ENCODE results near the gene CDCA7L.
"Not testable (repeated sequence)": the region's sequence is repeated elsewhere in the genome, so short reads cannot be mapped to it uniquely, and the experiment has no call there.

The CDCA7L gene

DNA sequence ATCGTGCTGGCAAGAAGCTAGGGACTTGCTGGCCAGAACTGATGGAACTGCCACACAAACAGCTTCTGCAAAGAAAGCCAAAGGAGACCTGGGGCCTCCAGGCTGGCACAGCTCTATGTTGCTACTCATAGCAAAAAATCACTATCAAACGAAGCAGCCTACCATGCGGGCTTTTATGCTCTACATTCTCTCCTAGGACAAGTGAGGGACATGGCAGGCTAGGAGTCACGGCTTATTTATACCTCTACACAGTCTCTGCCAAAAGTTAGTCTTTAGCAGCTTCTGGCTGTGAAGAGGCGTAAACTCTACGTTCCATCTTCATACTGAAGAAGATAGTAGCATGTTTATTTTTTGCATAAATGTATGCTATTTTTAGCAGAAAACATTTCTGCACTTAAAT is 35.4 kb downstream of the CDCA7L start:
- DNase-seq = no peak

DNA sequence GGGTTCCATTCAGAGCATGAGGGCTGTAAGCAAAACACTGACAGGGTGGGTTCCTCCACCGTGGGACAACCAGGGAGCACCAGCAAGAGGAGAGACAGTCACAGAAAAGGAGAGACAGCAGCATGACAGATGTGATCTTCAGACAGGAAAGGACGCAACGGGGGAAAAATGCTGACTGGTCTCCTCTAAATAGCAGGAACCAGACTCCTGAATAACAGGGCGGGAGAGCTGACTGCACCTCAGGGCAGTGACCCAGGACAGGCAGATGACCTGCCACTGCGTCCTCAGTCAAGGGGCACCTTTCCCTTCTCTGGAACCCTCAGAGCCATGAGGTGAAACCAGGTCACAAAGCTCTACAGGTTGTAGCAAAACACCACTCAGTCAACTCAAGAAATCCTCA is 37.0 kb downstream of the CDCA7L start:
- DNase-seq = no peak

DNA sequence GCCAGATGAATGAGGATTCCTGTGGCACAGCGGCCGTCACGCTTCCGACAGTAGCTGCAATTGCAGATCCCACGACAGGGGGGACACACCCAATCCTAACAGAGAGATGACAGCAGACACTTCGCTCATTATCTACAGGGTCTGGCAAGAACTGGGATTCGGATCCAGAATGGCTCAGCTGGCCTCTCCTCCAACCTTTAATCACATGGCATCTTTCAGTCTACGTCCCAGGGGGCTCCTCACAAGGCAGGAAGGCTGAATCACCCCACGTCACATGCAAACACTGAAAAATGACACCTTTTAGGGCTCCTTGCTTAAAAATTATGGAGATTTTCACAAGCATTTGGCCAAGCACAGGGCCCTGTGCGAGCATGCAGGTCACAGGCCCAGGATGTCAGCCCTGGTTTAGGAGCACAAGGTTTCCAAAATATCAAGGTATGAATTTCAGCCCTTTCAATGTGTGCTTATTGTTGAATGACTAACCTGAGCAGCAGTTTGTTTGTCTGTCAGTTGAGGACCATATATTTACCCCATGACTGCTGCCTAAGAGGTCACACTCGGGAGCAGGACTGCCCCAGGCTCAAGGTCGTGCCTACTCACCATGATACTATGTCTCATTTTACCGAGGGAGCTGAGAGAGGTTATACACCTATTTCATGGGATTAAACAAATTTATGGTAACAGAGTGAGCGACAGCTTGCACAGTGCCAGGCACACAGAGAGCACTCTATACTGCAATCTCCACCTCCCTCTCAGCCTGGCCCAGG is 42.5 kb downstream of the CDCA7L start:
- peak; percentile 50 for DNase-seq

DNA sequence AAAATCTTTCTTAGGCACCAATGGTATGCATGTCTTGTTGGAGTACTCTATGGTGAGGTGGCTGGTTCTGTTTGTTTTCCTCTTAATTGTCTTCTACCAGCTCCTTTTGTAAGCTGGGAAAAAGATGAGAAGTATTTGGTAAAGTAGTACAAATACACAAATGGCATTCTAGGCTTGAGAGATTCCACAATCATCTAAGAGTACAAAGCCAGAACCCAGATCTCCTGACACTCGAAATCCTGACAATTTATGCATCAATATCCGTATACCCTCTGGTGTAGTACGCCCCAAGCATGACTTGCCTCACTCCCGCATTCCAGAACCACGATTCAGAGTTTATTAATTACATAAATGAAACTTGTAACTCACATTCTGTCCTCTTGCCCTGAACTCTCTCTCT is 43.5 kb downstream of the CDCA7L start:
- peak; percentile 73 for DNase-seq

DNA sequence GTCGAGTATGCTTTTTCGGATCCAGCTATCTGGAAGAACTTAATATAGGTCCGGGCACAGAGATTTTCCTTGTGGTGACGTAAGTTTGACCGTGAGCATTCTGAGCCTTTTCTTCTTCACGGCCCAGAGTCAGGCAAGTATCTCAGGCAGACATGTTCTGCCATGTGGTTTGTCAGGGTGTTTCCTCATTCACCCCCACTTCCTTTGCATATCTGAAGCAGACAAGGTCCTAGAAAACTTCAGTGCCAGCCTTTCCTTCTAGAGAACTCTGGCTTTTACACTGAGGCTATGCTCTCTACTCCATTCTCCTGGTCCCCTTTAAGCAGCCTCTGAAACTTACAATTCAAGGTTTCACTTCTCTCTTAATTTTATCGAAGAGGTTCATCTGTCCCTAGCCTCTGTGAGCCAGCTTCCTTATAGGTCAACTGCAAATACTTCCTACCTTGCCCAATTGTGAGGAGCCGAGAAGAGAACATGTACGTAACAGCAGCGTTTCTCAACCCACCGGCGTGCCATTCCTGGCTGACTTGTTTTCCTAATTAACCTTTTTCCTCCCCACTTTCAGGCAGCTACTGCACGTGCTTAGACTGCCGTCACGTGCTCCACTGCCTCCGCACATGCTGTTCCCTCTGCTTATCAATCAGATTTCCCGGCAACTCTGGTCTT is 47.3 kb downstream of the CDCA7L start:
- no peak for DNase-seq

DNA sequence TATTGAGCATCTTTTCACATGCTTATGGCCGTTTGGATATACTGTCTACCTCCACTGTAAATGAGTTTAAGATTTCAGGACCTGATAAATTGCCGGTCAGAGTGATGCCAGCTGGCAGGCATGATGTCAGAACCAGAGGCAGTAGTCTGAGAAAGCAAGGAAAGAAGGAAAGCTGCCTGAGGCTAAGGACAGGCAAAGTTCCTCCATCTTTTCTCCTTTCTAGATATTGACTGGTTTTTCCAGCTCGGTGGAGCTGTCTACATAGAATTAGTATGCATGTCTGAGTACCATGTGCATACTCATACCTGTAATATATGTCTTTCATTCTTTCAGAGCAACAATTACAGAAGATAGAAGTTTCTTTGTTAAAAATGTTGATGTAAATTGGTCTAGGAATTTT is 52.3 kb downstream of the CDCA7L start:
- DNase-seq = no peak

DNA sequence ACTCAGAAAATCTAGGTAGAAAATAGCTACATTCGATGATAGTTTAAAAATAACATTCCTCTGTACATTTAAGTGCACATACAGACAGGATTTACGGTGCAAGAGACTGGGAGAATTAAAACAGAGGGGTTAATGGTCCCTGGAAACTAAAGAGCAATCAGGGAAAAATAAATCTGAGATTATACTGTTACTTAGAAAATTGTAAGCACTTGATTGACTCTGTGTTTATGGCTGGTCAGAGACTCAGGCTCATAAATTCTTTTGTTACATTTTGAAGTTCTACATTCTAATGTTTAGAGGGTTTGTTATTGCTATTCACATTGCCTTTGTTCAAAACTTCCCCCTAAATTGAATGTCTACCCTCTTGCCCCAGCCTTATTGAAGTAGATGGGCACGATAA is 54.4 kb downstream of the CDCA7L start:
- no peak for DNase-seq

DNA sequence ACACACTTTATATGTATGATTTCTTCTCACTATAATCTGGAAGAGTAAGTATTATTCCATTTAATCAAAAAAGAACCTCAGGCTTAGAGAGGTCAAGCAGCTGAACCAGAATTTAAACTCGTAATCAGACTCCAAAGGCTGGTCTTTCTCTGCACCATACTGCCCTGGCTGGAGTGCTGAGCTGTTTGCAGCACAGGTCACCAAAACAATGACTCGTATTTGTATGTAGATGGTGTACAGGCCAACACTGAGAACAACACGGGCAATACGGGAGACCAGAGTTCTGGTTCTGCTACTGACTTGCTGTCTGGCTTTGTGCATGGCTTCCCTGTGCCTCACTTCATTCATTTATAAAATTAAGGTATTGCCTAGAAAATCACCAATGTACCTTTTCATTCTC is 57.9 kb downstream of the CDCA7L start:
- DNase-seq = no peak

DNA sequence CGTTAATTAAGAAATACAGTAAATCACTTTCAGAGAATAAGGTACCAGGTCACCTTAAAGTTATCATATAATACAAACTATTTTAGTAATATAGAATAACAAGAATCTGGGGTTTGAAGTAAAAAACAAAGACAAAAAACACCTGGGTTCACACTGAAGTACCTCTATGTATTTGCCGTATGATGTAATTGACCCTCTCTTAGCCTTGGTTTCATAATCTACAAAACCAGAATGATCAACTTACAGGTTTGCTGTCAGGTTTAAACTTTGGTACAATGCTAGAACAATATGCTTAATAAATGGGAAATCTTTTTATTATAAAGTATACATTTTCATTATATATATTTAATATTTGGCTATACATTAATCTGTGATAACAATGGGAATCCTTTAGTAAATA is 58.3 kb downstream of the CDCA7L start:
- DNase-seq = no peak

DNA sequence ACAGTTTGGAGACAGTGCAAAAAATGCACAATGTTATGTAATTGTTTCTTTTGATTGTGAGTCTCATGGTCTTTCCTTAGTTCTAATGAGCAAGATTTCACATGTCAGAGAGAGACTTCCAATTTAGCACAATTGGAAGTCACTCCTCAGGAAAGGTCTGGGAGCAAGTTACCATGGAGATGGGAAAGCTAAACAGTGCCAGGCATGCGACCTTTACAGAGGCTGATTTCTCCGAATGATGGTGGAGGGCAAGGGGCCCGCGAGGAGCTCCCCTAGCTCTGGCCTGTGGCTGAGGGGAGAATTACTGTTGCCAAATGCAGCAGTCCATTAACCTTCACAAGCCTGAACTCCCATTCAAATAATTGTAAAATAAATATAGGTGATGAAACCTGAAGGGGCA is 59.3 kb downstream of the CDCA7L start:
- DNase-seq = no peak

DNA sequence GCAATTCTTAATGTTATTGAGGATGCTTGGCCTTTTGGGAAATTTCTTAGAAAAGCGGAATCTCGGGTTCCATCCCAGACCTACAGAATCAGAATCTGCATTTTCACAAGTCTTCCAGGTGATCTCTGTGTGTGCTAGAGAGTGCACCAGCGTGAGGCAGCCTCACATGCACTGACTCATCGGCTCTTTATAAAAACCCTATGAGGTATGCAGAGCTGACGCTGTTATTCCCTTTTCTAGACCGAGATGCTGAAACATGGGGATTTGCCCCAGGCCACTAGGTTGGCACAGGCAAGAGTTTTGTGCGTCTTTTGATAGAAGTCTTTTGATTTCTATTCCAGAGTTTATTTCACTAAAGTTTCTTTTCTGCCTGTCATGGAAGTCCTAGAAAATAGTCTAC is 61.2 kb downstream of the CDCA7L start:
- DNase-seq = no peak

DNA sequence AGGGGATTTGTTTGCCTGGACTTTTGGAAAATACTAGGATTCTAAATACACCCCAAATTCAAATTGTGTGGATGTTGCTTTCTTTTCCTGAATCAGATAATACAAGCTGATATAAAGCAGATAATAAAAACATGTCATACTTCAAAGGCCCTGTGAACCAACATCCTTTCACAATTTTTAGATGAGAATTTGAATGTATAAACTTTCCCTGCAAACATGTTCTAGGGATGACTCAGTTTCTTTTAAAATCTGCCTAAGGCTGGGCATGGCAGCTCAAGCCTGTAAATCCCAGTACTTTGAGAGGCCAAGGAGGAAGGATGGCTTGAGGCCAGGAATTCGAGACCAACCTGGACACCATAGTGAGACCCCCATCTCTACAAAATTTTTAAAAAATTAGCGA is 62.2 kb downstream of the CDCA7L start:
- not testable (repeated sequence) for DNase-seq

DNA sequence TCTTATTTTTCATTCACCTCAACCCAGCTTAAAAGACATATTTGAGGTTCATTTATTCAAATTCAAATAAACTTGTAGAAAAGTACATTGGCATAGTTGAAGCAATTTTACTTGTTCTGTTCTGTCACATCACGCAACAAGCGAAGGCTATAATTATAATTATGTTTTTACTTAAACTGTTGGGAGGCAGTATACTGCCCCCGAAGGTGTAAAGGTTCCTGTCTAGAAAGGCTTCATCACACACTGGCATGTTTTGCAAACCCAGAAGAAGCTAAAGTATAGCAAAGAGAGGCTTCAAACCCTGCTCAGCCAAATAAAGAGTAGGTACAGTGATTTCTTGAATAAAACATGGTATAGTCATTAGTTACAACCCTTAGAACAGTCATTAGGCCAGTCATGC is 62.6 kb downstream of the CDCA7L start:
- no peak for DNase-seq

DNA sequence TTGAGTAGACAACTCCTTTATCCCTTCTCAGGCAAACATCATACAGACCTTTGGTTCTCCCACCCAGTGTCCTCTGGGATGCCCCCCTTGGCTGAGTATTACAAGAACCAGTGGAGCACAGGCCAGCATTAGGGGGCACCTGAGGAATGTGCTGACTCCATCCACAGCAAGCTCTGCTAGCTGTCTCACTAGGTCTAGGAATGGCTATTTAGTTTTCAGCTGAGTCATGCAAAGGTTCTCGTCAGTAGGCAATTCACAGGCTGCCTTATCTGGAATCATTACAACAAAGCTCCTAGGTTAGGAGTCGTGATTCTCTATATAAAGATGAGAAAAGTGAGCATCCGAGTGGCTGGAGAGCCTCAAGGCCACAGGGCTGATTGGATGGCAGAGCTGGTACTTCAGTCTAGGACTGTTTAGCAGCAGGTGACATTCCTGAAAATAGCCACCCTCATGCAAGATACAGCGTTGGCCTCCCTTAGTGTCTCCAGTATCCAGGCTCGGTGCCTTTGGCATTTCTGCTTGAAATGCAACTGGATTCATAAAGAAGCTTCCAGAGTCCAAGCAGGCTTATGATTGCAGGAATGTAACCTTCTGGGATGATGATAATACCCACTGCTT is 75.8 kb downstream of the CDCA7L start:
- peak; percentile 13 for DNase-seq

DNA sequence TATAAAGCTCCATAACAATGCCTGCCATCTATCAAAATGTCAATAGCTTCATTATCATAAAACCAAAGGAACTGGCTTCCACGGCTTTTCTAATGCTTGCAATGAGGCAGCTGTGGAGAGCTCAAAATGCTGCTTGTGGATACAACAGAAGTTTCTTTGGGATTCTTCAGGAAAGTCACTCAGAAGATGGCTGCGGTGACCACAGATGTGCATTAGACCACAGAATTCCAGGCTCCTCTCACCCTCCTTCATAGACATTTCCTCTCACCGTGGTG is 77.2 kb downstream of the CDCA7L start:
- no peak for DNase-seq

DNA sequence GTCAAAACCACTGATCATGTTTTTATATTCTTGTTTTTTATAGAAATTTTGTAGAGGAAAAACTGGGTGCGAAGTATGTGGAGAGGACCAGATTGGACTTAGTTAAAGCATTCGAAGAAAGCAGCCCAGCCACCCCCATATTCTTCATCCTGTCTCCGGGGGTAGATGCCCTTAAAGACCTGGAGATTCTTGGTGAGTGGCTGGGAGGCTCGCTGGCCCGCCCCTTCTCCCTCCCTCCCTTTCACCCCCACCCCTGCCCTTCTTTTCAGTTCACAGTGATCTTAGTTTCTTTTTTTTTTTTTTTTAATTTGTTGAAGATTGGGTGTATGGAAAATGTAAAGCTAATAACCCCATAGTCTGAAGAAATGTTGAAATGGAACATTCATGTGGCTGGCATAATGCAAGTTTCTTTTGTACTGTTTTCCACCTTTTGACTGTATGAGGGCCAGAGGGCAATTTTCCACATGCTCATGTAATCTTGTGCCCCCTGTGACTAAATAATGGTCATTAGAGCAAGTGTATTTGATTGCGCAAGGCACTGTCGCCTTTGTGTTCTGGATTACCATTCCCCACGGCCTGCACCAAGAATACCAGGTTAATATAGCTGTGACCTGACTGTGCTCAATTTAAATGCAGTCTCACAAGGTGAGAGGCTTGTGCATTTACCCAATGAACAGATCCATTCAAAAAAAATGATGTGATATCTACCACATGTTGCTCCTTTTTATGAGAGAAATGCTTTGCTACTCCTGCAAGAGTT is 77.7 kb downstream of the CDCA7L start:
- no peak for DNase-seq

DNA sequence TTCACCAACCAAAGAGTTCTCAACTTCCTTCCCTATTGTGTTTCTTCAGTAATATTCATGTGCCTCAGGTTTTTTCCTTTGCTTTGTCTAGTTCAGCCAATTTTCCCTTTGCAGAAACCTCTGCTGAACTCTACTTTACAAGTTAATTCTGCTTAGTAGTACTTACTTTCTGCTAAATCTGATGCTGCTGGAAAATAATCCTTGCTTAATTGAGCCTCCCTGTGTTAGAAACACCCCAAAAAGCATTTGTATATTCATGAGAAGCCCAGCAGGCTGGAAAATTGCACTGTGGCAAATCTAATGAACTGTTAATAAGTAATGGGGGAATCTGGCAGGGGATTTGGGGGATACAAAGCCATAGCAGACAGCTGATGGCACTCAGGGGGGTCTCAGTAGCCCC is 78.5 kb downstream of the CDCA7L start:
- DNase-seq = no peak

DNA sequence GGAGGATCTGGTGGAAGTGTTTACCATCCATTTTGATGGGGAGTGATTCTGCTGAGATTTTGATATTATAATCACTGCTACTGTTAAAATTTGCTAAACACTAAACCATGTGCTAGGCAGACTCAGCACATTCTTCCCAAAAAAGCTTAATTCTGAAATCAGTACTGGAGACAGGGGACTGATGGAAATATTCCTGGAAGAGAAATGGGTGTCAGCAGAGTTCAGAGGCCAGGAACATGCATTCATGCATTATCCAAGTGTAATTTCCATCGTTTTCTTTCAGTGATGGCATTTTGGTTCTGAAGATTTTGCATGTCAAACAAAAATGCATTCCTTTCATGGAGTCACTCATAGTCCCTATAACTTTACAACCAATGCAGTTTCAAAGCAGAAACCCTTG is 79.0 kb downstream of the CDCA7L start:
- no peak for DNase-seq

DNA sequence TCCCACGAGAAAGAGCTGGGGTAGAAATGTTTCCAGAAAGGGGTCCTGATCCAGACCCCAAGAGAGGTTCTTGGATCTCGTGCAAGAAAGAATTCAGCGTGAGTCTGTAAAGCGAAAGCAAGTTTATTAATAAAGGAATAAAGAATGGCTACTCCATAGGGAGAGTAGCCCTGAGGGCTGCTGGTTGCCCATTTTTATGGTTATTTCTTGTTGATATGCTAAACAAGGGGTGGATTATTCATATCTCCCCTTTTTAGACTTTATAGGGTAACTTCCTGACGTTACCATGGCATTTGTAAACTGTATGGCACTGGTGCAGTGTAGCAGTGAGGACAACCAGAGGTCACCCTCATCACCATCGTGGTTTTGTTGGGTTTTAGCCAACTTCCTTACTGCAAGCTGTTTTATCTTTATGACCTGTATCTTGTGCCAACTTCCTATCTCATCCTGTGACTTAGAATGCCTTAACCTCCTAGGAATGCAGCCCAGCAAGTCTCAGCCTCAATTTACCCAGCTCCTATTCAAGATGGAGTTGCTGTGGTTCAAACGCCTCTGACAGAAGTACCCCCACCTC is 80.0 kb downstream of the CDCA7L start:
- not testable (repeated sequence) for DNase-seq

DNA sequence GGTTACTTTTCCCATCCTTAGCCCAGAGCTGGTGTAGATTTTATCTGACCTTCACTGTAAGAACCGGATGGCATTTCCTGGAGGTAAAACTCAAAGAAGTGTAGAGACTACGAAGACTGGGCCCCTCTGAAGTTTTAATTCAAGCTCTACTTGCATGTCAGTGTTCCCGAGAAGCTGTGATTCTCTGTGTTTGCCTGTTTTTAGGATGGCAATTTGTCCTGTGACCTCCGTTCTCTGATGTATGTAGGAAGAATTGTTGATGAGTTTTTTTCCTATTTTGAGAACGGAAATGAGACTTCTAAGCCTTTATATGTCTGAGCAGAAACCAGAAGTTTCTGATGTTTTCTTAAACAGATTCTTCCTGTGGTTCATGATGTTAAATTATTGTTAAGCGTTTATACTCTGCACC is 94.1 kb downstream of the CDCA7L start:
- DNase-seq = no peak

Measured in fibroblast of skin of scalp (primary cell).